AG04450 (cell line): ENCODE results near the gene DEUP1. TPM values are rescaled to one million over a fixed set of nuclear protein-coding genes. Genes with fewer than 3 reads are reported as not detected.

ENCODE experiments used
- CTCF ChIA-PET: fragments of 300-600, 350-600 bp; formaldehyde crosslinking; extraction: SDS; loops from one replicate; lab custom pipeline; 2022; ENCODE audit warnings: antibody characterized with exemption, inconsistent platforms; lab: Charles Lee
- POLR2A ChIA-PET: fragments of 350-600 bp; formaldehyde crosslinking; extraction: SDS; loops from one replicate; lab custom pipeline; 2021; ENCODE audit warnings: antibody characterized with exemption, inconsistent platforms; lab: Yijun Ruan, JAX
- DNase-seq: peaks from one replicate; pipeline ENCODE4 v3.0.0-alpha.2; 2011; ENCODE audit warnings: low read depth, low spot score
- H3K27ac ChIP-seq: one replicate; pipeline ENCODE4 v1.5.1; 2012; ENCODE audit warnings: low read depth, low read length, control low read depth
- H3K27me3 ChIP-seq: one replicate; pipeline ENCODE4 v1.6.0; 2012; ENCODE audit warnings: low read length; ENCODE audit not compliant: control insufficient read depth, insufficient read depth
- H3K4me3 ChIP-seq: 2 replicates; pipeline ENCODE4 v1.5.1; 2011; ENCODE audit warnings: mild to moderate bottlenecking, low read depth, low read length, control low read depth
- H3K9me3 ChIP-seq: 2 replicates; pipeline ENCODE4 v1.5.1; 2012; ENCODE audit warnings: low read length; ENCODE audit not compliant: control insufficient read depth, insufficient read depth
- CTCF ChIP-seq: IDR thresholded peaks from 2 replicates; pipeline ENCODE4 v1.5.1; 2011; ENCODE audit warnings: low read depth, low read length, control low read depth, inconsistent platforms
- polyA plus RNA-seq: library from polyadenylated mRNA; depleted of rRNA; stranded (reverse); fragments of >200 nt; gene quantifications from 2 replicates; pipeline ENCODE4 v1.2.3, GENCODE V29; 2011

DEUP1 gene
- polyA plus RNA-seq, 1 experiment, result not detected

- DNase-seq, result no peak
- ChIA-PET POLR2A (no interaction called here), CTCF (no interaction called here)
- no peak overlapping the region for H3K4me3 ChIP-seq
- no peaks in the 10 kb centered on the region for H3K27me3 ChIP-seq
- no peak overlapping the region for H3K27ac ChIP-seq
- H3K9me3 ChIP-seq, result no peaks in the 10 kb centered on the region
- no peak for TF ChIP-seq CTCF
Observed at GRCh38 chr11:93288767-93289166, 41.8 kb upstream of the DEUP1 start.

- TF ChIP-seq CTCF, result no peak
- POLR2A ChIA-PET, result no interaction called here
- no peaks in the 10 kb centered on the region for H3K27me3 ChIP-seq
- no peak overlapping the region for H3K27ac ChIP-seq
- DNase-seq, result no peak
- H3K4me3 ChIP-seq, result no peak overlapping the region
- CTCF ChIA-PET, result no interaction called here
- H3K9me3 ChIP-seq, result no peaks in the 10 kb centered on the region
Observed at GRCh38 chr11:93289782-93290463, 40.6 kb upstream of the DEUP1 start.

- H3K9me3 ChIP-seq, result no peaks in the 10 kb centered on the region
- H3K27ac ChIP-seq, result no peak overlapping the region
- TF ChIP-seq CTCF, result no peak
- no peaks in the 10 kb centered on the region for H3K27me3 ChIP-seq
- no peak overlapping the region for H3K4me3 ChIP-seq
- no peak for DNase-seq
- POLR2A ChIA-PET, result no interaction called here
- CTCF ChIA-PET, result interaction anchor here (0.6 kb wide), 1 partner anchor 58 kb away, joined by 5 read pairs; no protein-coding TSS in a partner anchor
Observed at GRCh38 chr11:93291110-93291509, 39.4 kb upstream of the DEUP1 start.

GRCh38 chr11:93291898-93292297 lies 38.6 kb upstream of the DEUP1 start:
- DNase-seq, result no peak
- ChIA-PET CTCF (interaction anchor here (0.6 kb wide), 1 partner anchor 58 kb away, joined by 5 read pairs; no protein-coding TSS in a partner anchor), POLR2A (no interaction called here)
- Histone ChIP-seq H3K27me3 (no peaks in the 10 kb centered on the region), H3K4me3 (no peak overlapping the region), H3K27ac (no peak overlapping the region), H3K9me3 (no peaks in the 10 kb centered on the region)
- no peak for TF ChIP-seq CTCF

GRCh38 chr11:93295921-93296575 lies 34.5 kb upstream of the DEUP1 start:
- no peak for TF ChIP-seq CTCF
- ChIA-PET POLR2A (no interaction called here), CTCF (no interaction called here)
- no peak for DNase-seq
- Histone ChIP-seq H3K9me3 (no peaks in the 10 kb centered on the region), H3K27me3 (no peaks in the 10 kb centered on the region), H3K4me3 (no peak overlapping the region), H3K27ac (no peak overlapping the region)
